ENCODE data around the gene WDR45B. TPM values are rescaled to one million over a fixed set of nuclear protein-coding genes. Genes with fewer than 3 reads are reported as not detected.

Gene WDR45B
- total RNA-seq, 1 donor from 2014 or later: 74.1 TPM

GRCh38 chr17:82570277-82570676 lies 78.0 kb downstream of the WDR45B start:
- no peaks in the 10 kb centered on the region for H3K4me1 Mint-ChIP-seq (ENCODE audit: unreplicated experiment)
- H3K27ac Mint-ChIP-seq (ENCODE audit: unreplicated experiment): no peak overlapping the region
- peaks cover 2% of the 10 kb centered on the region for H3K27me3 Mint-ChIP-seq (ENCODE audit: unreplicated experiment)
- TF ChIP-seq CTCF (IDR thresholded peaks at IDR 0.05; ENCODE audit: unreplicated experiment): no peak
- H3K4me3 Mint-ChIP-seq (ENCODE audit: unreplicated experiment): no peak overlapping the region
- no peak for DNase-seq (ENCODE audit: low spot score)
- H3K9me3 Mint-ChIP-seq (ENCODE audit: unreplicated experiment): no peaks in the 10 kb centered on the region
- peaks cover 33% of the 10 kb centered on the region for H3K36me3 Mint-ChIP-seq (ENCODE audit: low read depth, unreplicated experiment)

- no peak overlapping the region for H3K27ac Mint-ChIP-seq (ENCODE audit: unreplicated experiment)
- peaks cover 36% of the 10 kb centered on the region for H3K36me3 Mint-ChIP-seq (ENCODE audit: low read depth, unreplicated experiment)
- no peaks in the 10 kb centered on the region for H3K4me1 Mint-ChIP-seq (ENCODE audit: unreplicated experiment)
- no peak for DNase-seq (ENCODE audit: low spot score)
- peaks cover 2% of the 10 kb centered on the region for H3K27me3 Mint-ChIP-seq (ENCODE audit: unreplicated experiment)
- no peaks in the 10 kb centered on the region for H3K9me3 Mint-ChIP-seq (ENCODE audit: unreplicated experiment)
- H3K4me3 Mint-ChIP-seq (ENCODE audit: unreplicated experiment): no peak overlapping the region
- no peak for TF ChIP-seq CTCF (IDR thresholded peaks at IDR 0.05; ENCODE audit: unreplicated experiment)
Measured at GRCh38 chr17:82569621-82570020, 78.6 kb downstream of the WDR45B start.

GRCh38 chr17:82568997-82569393 lies 79.2 kb downstream of the WDR45B start:
- H3K27ac Mint-ChIP-seq (ENCODE audit: unreplicated experiment): no peak overlapping the region

GRCh38 chr17:82567286-82567685 lies 81.0 kb downstream of the WDR45B start:
- no peak overlapping the region for H3K4me3 Mint-ChIP-seq (ENCODE audit: unreplicated experiment)
- no peaks in the 10 kb centered on the region for H3K9me3 Mint-ChIP-seq (ENCODE audit: unreplicated experiment)
- DNase-seq (ENCODE audit: low spot score): no peak
- TF ChIP-seq CTCF (IDR thresholded peaks at IDR 0.05; ENCODE audit: unreplicated experiment): no peak
- peaks cover 2% of the 10 kb centered on the region for H3K27me3 Mint-ChIP-seq (ENCODE audit: unreplicated experiment)
- H3K4me1 Mint-ChIP-seq (ENCODE audit: unreplicated experiment): no peaks in the 10 kb centered on the region
- peak overlapping the region; percentile 9 for H3K27ac Mint-ChIP-seq (ENCODE audit: unreplicated experiment)
- peaks cover 28% of the 10 kb centered on the region for H3K36me3 Mint-ChIP-seq (ENCODE audit: low read depth, unreplicated experiment)

More at GRCh38 chr17:82568997-82569393, 79.2 kb downstream of the WDR45B start:
- no peak for DNase-seq (ENCODE audit: low spot score)
- TF ChIP-seq CTCF (IDR thresholded peaks at IDR 0.05; ENCODE audit: unreplicated experiment): no peak
- H3K36me3 Mint-ChIP-seq (ENCODE audit: low read depth, unreplicated experiment): peaks cover 34% of the 10 kb centered on the region
- no peaks in the 10 kb centered on the region for H3K9me3 Mint-ChIP-seq (ENCODE audit: unreplicated experiment)
- no peak overlapping the region for H3K4me3 Mint-ChIP-seq (ENCODE audit: unreplicated experiment)
- peaks cover 2% of the 10 kb centered on the region for H3K27me3 Mint-ChIP-seq (ENCODE audit: unreplicated experiment)
- no peaks in the 10 kb centered on the region for H3K4me1 Mint-ChIP-seq (ENCODE audit: unreplicated experiment)

- no peak overlapping the region for H3K27ac Mint-ChIP-seq (ENCODE audit: unreplicated experiment)
- peaks cover 22% of the 10 kb centered on the region for H3K36me3 Mint-ChIP-seq (ENCODE audit: low read depth, unreplicated experiment)
- H3K9me3 Mint-ChIP-seq (ENCODE audit: unreplicated experiment): no peaks in the 10 kb centered on the region
- peak overlapping the region; percentile 25 for H3K4me3 Mint-ChIP-seq (ENCODE audit: unreplicated experiment)
- no peaks in the 10 kb centered on the region for H3K27me3 Mint-ChIP-seq (ENCODE audit: unreplicated experiment)
- no peak for TF ChIP-seq CTCF (IDR thresholded peaks at IDR 0.05; ENCODE audit: unreplicated experiment)
- no peak for DNase-seq (ENCODE audit: low spot score)
- peaks cover under 1% of the 10 kb centered on the region for H3K4me1 Mint-ChIP-seq (ENCODE audit: unreplicated experiment)
Measured at GRCh38 chr17:82566129-82566960, 81.9 kb downstream of the WDR45B start.

All from endothelial cell (in vitro differentiated cells).